ENCODE measurements around the gene SURF2.

DNA sequence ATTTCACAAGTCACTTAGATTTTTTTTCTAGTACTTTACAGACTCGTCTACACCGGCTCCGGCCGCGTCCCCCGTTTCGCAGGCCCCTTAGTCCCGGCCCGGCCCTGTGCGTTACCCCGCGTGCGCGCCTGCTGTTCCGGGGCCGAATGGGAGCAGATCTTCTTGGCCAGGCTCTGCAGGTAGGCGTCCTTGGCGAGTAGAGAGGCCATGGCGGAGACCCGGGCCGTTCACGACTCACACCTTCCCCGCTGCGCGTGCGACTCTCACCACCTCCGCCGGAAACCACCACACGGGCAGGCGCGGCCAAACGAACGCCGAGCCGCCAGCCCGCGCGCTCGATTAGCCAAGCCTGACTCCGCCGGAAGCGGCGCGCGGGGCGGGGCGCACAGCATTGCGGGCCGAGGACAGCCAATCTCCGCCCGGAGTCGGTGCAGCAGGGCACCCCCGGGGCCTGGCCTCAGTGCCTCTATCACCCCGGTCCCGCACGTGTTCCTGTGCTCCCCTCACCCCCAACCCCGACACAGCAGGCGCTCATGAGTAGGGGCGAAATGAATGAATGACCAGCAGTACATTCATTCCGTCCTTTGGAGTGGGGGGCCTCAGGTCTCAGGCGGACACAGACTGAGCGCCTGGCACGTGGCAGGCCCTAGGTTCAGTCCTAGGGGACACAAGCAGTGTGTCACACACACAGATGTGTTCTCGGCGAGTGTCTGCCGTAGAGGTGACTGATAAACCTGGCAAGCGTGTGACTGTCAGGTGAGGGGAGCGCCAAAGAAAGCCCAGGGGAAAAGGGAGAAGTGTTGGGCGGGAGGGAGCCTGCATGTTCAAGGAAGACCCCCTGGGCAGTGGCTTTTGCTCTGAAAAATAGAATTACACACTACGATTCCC is 20.2 kb upstream of the SURF2 start, which contains the start of gene SURF6:
- TF ChIP-seq, protein P1, sequence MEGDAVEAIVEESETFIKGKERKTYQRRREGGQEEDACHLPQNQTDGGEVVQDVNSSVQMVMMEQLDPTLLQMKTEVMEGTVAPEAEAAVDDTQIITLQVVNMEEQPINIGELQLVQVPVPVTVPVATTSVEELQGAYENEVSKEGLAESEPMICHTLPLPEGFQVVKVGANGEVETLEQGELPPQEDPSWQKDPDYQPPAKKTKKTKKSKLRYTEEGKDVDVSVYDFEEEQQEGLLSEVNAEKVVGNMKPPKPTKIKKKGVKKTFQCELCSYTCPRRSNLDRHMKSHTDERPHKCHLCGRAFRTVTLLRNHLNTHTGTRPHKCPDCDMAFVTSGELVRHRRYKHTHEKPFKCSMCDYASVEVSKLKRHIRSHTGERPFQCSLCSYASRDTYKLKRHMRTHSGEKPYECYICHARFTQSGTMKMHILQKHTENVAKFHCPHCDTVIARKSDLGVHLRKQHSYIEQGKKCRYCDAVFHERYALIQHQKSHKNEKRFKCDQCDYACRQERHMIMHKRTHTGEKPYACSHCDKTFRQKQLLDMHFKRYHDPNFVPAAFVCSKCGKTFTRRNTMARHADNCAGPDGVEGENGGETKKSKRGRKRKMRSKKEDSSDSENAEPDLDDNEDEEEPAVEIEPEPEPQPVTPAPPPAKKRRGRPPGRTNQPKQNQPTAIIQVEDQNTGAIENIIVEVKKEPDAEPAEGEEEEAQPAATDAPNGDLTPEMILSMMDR (conservative IDR thresholded peaks at IDR 0.05; ENCODE audit: low read depth, low read length) = no peak
- TF ChIP-seq EZH2 (IDR thresholded peaks at IDR 0.05; ENCODE audit: borderline replicate concordance, low read depth, low read length, poor library complexity, severe bottlenecking) = no peak
